GM21717 (cell line): Measurements from ENCODE around the gene ARID4B.

ENCODE experiments used
- ATAC-seq: cut with Tn5 transposase; IDR thresholded peaks from one replicate; pipeline ENCODE4 v1.9.1; 2021; ENCODE audit warnings: mild to moderate bottlenecking, moderate library complexity; ENCODE audit not compliant: unreplicated experiment

Gene ARID4B

GRCh38 chr1:235129774-235130570 is 198.0 kb downstream of the ARID4B start:
- ATAC-seq = no peak

GRCh38 chr1:235128456-235129328 is 199.3 kb downstream of the ARID4B start, which contains the start of gene TOMM20:
Gene TOMM20, minus strand, starts transcription at chr1:235128837. Its CDS starts 122 bp downstream, at chr1:235128715.
- peak; percentile 94 for ATAC-seq

- ATAC-seq = no peak
Measured at GRCh38 chr1:235127732-235128455, 200.1 kb downstream of the ARID4B start.

- ATAC-seq = no peak
Measured at GRCh38 chr1:235127203-235127602, 200.8 kb downstream of the ARID4B start.

GRCh38 chr1:235124665-235125064 is 203.3 kb downstream of the ARID4B start:
- ATAC-seq = no peak

GRCh38 chr1:235124111-235124510 is 203.9 kb downstream of the ARID4B start:
- ATAC-seq = no peak

- no peak for ATAC-seq
Measured at GRCh38 chr1:235122348-235122747, 205.6 kb downstream of the ARID4B start.
